Measurements from ENCODE around the gene ROR2.

Gene ROR2

GRCh38 chr9:91744114-91744513 is 205.9 kb downstream of the ROR2 start:
- no peaks in the 10 kb centered on the region for H3K4me1 Mint-ChIP-seq
- H3K36me3 Mint-ChIP-seq (ENCODE audit: low read depth) = no peaks in the 10 kb centered on the region

GRCh38 chr9:91741522-91741921 is 208.5 kb downstream of the ROR2 start:
- Mint-ChIP-seq H3K9me3 (no peaks in the 10 kb centered on the region), H3K4me3 (no peak overlapping the region), H3K27me3 (peaks cover 8% of the 10 kb centered on the region), H3K36me3 (ENCODE audit: low read depth) (no peaks in the 10 kb centered on the region), H3K4me1 (no peaks in the 10 kb centered on the region), H3K27ac (no peak overlapping the region)
- ATAC-seq (no peak), DNase-seq (no peak)

More at GRCh38 chr9:91744114-91744513, 205.9 kb downstream of the ROR2 start:
- peaks cover 5% of the 10 kb centered on the region for H3K27me3 Mint-ChIP-seq
- no peak overlapping the region for H3K4me3 Mint-ChIP-seq
- no peak for ATAC-seq
- DNase-seq = no peak
- no peaks in the 10 kb centered on the region for H3K9me3 Mint-ChIP-seq
- H3K27ac Mint-ChIP-seq = no peak overlapping the region

GRCh38 chr9:91740701-91741100 is 209.3 kb downstream of the ROR2 start:
- H3K4me1 Mint-ChIP-seq = no peaks in the 10 kb centered on the region
- peaks cover 5% of the 10 kb centered on the region for H3K27me3 Mint-ChIP-seq
- DNase-seq (no peak), ATAC-seq (no peak)
- no peak overlapping the region for H3K27ac Mint-ChIP-seq
- no peaks in the 10 kb centered on the region for H3K36me3 Mint-ChIP-seq (ENCODE audit: low read depth)
- no peak overlapping the region for H3K4me3 Mint-ChIP-seq
- H3K9me3 Mint-ChIP-seq = no peaks in the 10 kb centered on the region

GRCh38 chr9:91736898-91737601 is 213.0 kb downstream of the ROR2 start:
- ATAC-seq (no peak), DNase-seq (no peak)
- no peaks in the 10 kb centered on the region for H3K36me3 Mint-ChIP-seq (ENCODE audit: low read depth)
- H3K9me3 Mint-ChIP-seq = no peaks in the 10 kb centered on the region
- peaks cover 7% of the 10 kb centered on the region for H3K27me3 Mint-ChIP-seq
- H3K27ac Mint-ChIP-seq = no peak overlapping the region
- H3K4me1 Mint-ChIP-seq = peaks cover 1% of the 10 kb centered on the region
- no peak overlapping the region for H3K4me3 Mint-ChIP-seq

GRCh38 chr9:91736311-91736710 is 213.7 kb downstream of the ROR2 start:
- DNase-seq (no peak), ATAC-seq (no peak)
- H3K9me3 Mint-ChIP-seq = no peaks in the 10 kb centered on the region
- peaks cover 1% of the 10 kb centered on the region for H3K4me1 Mint-ChIP-seq
- no peak overlapping the region for H3K4me3 Mint-ChIP-seq
- no peak overlapping the region for H3K27ac Mint-ChIP-seq
- H3K27me3 Mint-ChIP-seq = peaks cover 7% of the 10 kb centered on the region
- no peaks in the 10 kb centered on the region for H3K36me3 Mint-ChIP-seq (ENCODE audit: low read depth)

- no peak overlapping the region for H3K27ac Mint-ChIP-seq
- DNase-seq = no peak
- H3K27me3 Mint-ChIP-seq = peaks cover 7% of the 10 kb centered on the region
- ATAC-seq = no peak
- H3K4me1 Mint-ChIP-seq = peaks cover 1% of the 10 kb centered on the region
- H3K9me3 Mint-ChIP-seq = no peaks in the 10 kb centered on the region
- no peaks in the 10 kb centered on the region for H3K36me3 Mint-ChIP-seq (ENCODE audit: low read depth)
- no peak overlapping the region for H3K4me3 Mint-ChIP-seq
Observed at GRCh38 chr9:91735049-91735448, 215.0 kb downstream of the ROR2 start.

- H3K4me3 Mint-ChIP-seq = no peak overlapping the region
- peaks cover 1% of the 10 kb centered on the region for H3K4me1 Mint-ChIP-seq
- H3K27me3 Mint-ChIP-seq = peaks cover 7% of the 10 kb centered on the region
- H3K36me3 Mint-ChIP-seq (ENCODE audit: low read depth) = no peaks in the 10 kb centered on the region
- H3K27ac Mint-ChIP-seq = no peak overlapping the region
- DNase-seq = peak; percentile 75
- no peaks in the 10 kb centered on the region for H3K9me3 Mint-ChIP-seq
- ATAC-seq = peak; percentile 20
Observed at GRCh38 chr9:91734371-91734981, 215.6 kb downstream of the ROR2 start.

- ATAC-seq (no peak), DNase-seq (no peak)
- H3K4me1 Mint-ChIP-seq = peaks cover 1% of the 10 kb centered on the region
- H3K9me3 Mint-ChIP-seq = no peaks in the 10 kb centered on the region
- no peak overlapping the region for H3K27ac Mint-ChIP-seq
- H3K4me3 Mint-ChIP-seq = no peak overlapping the region
- no peaks in the 10 kb centered on the region for H3K36me3 Mint-ChIP-seq (ENCODE audit: low read depth)
- H3K27me3 Mint-ChIP-seq = peaks cover 7% of the 10 kb centered on the region
Observed at GRCh38 chr9:91733006-91733624, 216.9 kb downstream of the ROR2 start.

- peaks cover 1% of the 10 kb centered on the region for H3K4me1 Mint-ChIP-seq
- DNase-seq (no peak), ATAC-seq (no peak)
- H3K4me3 Mint-ChIP-seq = no peak overlapping the region
- H3K9me3 Mint-ChIP-seq = no peaks in the 10 kb centered on the region
- no peak overlapping the region for H3K27ac Mint-ChIP-seq
- H3K36me3 Mint-ChIP-seq (ENCODE audit: low read depth) = no peaks in the 10 kb centered on the region
- peaks cover 4% of the 10 kb centered on the region for H3K27me3 Mint-ChIP-seq
Observed at GRCh38 chr9:91732187-91733005, 217.6 kb downstream of the ROR2 start.

- ATAC-seq (no peak), DNase-seq (no peak)
- H3K27me3 Mint-ChIP-seq = peaks cover 5% of the 10 kb centered on the region
- no peak overlapping the region for H3K4me3 Mint-ChIP-seq
- H3K36me3 Mint-ChIP-seq (ENCODE audit: low read depth) = no peaks in the 10 kb centered on the region
- no peak overlapping the region for H3K27ac Mint-ChIP-seq
- H3K9me3 Mint-ChIP-seq = no peaks in the 10 kb centered on the region
- H3K4me1 Mint-ChIP-seq = peaks cover 1% of the 10 kb centered on the region
Observed at GRCh38 chr9:91730806-91731205, 219.2 kb downstream of the ROR2 start.

GRCh38 chr9:91729558-91729842 is 220.5 kb downstream of the ROR2 start:
- H3K36me3 Mint-ChIP-seq (ENCODE audit: low read depth) = no peaks in the 10 kb centered on the region
- DNase-seq (no peak), ATAC-seq (no peak)
- no peaks in the 10 kb centered on the region for H3K9me3 Mint-ChIP-seq
- H3K27me3 Mint-ChIP-seq = peaks cover 4% of the 10 kb centered on the region
- no peaks in the 10 kb centered on the region for H3K4me1 Mint-ChIP-seq
- H3K27ac Mint-ChIP-seq = no peak overlapping the region
- H3K4me3 Mint-ChIP-seq = no peak overlapping the region

- H3K4me1 Mint-ChIP-seq = no peaks in the 10 kb centered on the region
Observed at GRCh38 chr9:91727972-91728371, 222.1 kb downstream of the ROR2 start.

GRCh38 chr9:91727316-91727861 is 222.6 kb downstream of the ROR2 start:
- H3K4me1 Mint-ChIP-seq = no peaks in the 10 kb centered on the region
- H3K27me3 Mint-ChIP-seq = peaks cover 4% of the 10 kb centered on the region
- H3K4me3 Mint-ChIP-seq = no peak overlapping the region
- no peak overlapping the region for H3K27ac Mint-ChIP-seq
- ATAC-seq (peak; percentile 85), DNase-seq (peak; percentile 31)
- H3K9me3 Mint-ChIP-seq = no peaks in the 10 kb centered on the region
- H3K36me3 Mint-ChIP-seq (ENCODE audit: low read depth) = no peaks in the 10 kb centered on the region

More at GRCh38 chr9:91727972-91728371, 222.1 kb downstream of the ROR2 start:
- Mint-ChIP-seq H3K27ac (no peak overlapping the region), H3K27me3 (peaks cover 4% of the 10 kb centered on the region), H3K4me3 (no peak overlapping the region), H3K36me3 (ENCODE audit: low read depth) (no peaks in the 10 kb centered on the region), H3K9me3 (no peaks in the 10 kb centered on the region)
- DNase-seq (no peak), ATAC-seq (no peak)

GRCh38 chr9:91726406-91727100 is 223.5 kb downstream of the ROR2 start:
- no peaks in the 10 kb centered on the region for H3K4me1 Mint-ChIP-seq
- H3K27me3 Mint-ChIP-seq = peaks cover 8% of the 10 kb centered on the region
- H3K4me3 Mint-ChIP-seq = no peak overlapping the region
- DNase-seq (no peak), ATAC-seq (no peak)
- no peaks in the 10 kb centered on the region for H3K9me3 Mint-ChIP-seq
- no peaks in the 10 kb centered on the region for H3K36me3 Mint-ChIP-seq (ENCODE audit: low read depth)
- no peak overlapping the region for H3K27ac Mint-ChIP-seq
